DND-41 (cell line): ENCODE results near the gene KAZN.

ENCODE experiments used
- ATAC-seq: fragments of 200-7000 bp; cut with Tn5 transposase; 3 replicates; pipeline ENCODE4 v1.9.1; 2021; ENCODE audit warnings: low read depth; ENCODE audit not compliant: insufficient read depth
- DNase-seq: peaks from one replicate; pipeline ENCODE4 v3.0.0-alpha.2; 2020
- H2AFZ ChIP-seq: 2 replicates; pipeline ENCODE4 v1.6.0; 2012; ENCODE audit warnings: low read depth, low read length
- H3K27ac ChIP-seq: 2 replicates; pipeline ENCODE4 v1.5.1; 2012; ENCODE audit warnings: low read length, inconsistent platforms
- H3K27me3 ChIP-seq: fragments of 200-600 bp; sonication (generic); 2 replicates; pipeline ENCODE4 v1.6.0; 2012; ENCODE audit warnings: low read length, mild to moderate bottlenecking, inconsistent platforms; ENCODE audit not compliant: insufficient read depth, poor library complexity
- H3K36me3 ChIP-seq: 2 replicates; pipeline ENCODE4 v1.5.1; 2012; ENCODE audit warnings: low read length, inconsistent platforms; ENCODE audit not compliant: insufficient read depth
- H3K4me1 ChIP-seq: 2 replicates; pipeline ENCODE4 v1.5.1; 2012; ENCODE audit warnings: mild to moderate bottlenecking, low read length; ENCODE audit not compliant: insufficient read depth
- H3K4me2 ChIP-seq: 2 replicates; pipeline ENCODE4 v1.6.0; 2012; ENCODE audit warnings: mild to moderate bottlenecking, moderate library complexity, low read length, inconsistent platforms; ENCODE audit not compliant: insufficient read depth
- H3K4me3 ChIP-seq, 2 experiments: fragments of 200-600 bp in 1 of 2; shearing (Covaris generic) in 1 of 2; 2 replicates each; pipeline ENCODE4 v1.5.1; 2012 to 2016; ENCODE audit warnings: inconsistent platforms in 2 of 2, low read length in 2 of 2, mild to moderate bottlenecking in 2 of 2, low read depth in 1 of 2, moderate library complexity in 1 of 2
- H3K79me2 ChIP-seq: 2 replicates; pipeline ENCODE4 v1.6.0; 2012; ENCODE audit warnings: low read length, inconsistent platforms; ENCODE audit not compliant: insufficient read depth
- H3K9ac ChIP-seq: 2 replicates; pipeline ENCODE4 v1.6.0; 2012; ENCODE audit warnings: low read depth, mild to moderate bottlenecking, inconsistent platforms, low read length, moderate library complexity
- H3K9me3 ChIP-seq: 2 replicates; pipeline ENCODE4 v1.5.1; 2012; ENCODE audit warnings: low read length, moderate library complexity, mild to moderate bottlenecking, inconsistent platforms; ENCODE audit not compliant: insufficient read depth, severe bottlenecking
- H4K20me1 ChIP-seq: 2 replicates; pipeline ENCODE4 v1.6.0; 2012; ENCODE audit warnings: low read length; ENCODE audit not compliant: insufficient read depth
- CTCF ChIP-seq: IDR thresholded peaks from 2 replicates; pipeline ENCODE4 v1.5.1; 2012; ENCODE audit warnings: borderline replicate concordance, low read length, moderate library complexity, mild to moderate bottlenecking; ENCODE audit not compliant: poor library complexity, severe bottlenecking; ENCODE audit errors: extremely low read depth
- EZH2 ChIP-seq: IDR thresholded peaks from 3 replicates; pipeline ENCODE4 v1.6.1; 2012; ENCODE audit warnings: borderline replicate concordance, low read depth, mild to moderate bottlenecking, moderate library complexity, low read length, inconsistent platforms; ENCODE audit not compliant: severe bottlenecking

Gene KAZN

DNA sequence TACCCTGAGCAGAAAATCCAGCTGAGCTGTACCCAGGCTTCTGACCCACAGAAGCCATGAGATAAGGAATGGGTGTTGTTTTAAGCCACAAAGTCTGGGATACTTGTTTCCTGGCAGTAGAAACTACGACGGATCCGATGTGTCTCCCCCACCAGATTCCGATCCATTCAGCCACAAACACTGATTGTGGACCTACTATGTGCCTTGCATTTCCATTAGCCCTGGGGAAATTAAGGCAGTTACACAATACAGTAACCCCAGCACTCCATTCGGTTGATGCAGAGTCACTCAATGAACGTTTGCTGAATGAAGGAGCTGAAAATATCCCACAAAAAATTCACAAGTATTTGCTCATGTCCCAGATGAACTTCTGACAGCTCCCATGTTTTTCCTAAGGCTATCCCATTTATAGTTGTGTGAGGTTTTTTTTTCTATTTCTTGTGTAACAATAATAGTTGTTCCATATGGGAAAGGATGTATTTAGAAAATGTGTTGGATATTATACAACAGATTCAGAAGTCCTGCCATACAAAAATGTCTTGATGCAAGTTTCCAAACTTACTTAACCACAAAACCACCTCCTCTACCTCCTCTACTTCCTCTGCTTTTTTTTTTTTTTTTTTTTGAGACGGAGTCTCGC lies 29.6 kb upstream of the KAZN start:
- Histone ChIP-seq H3K27ac (no peak overlapping the region), H3K4me2 (no peak overlapping the region), H3K9me3 (peaks cover 16% of the 10 kb centered on the region), H3K79me2 (no peaks in the 10 kb centered on the region), H2AFZ (no peak overlapping the region), H3K27me3 (no peaks in the 10 kb centered on the region), H3K9ac (no peak overlapping the region), H3K4me1 (peaks cover 13% of the 10 kb centered on the region), H3K36me3 (no peaks in the 10 kb centered on the region), H3K4me3 (no peak overlapping the region), H4K20me1 (no peaks in the 10 kb centered on the region)
- TF ChIP-seq CTCF, result no peak
- TF ChIP-seq EZH2, result no peak
- DNase-seq (no peak), ATAC-seq (peak; percentile 68; the same call in 2 of the 3 replicates)

DNA sequence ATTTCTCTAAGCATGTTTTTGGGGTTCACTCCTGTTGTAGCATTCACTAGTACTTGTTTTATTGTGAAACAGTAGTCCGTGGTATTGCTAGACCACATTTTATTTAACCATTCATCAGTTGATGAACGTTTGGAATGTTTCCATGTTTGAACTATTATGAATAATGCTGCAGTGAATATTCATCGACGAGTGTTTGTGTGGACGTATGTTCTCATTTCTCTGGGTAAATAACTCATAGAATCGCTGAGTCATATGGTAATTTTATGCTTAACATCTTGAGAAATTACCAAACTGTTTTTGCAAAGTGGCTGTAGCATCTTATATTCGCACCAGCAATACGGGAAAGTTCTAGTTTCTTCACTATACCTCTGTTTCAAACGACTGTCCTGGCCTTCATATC lies 28.0 kb upstream of the KAZN start:
- ATAC-seq, result no peak
- Histone ChIP-seq H3K79me2 (no peaks in the 10 kb centered on the region), H3K27me3 (no peaks in the 10 kb centered on the region), H3K4me1 (peaks cover 13% of the 10 kb centered on the region), H3K36me3 (no peaks in the 10 kb centered on the region), H2AFZ (no peak overlapping the region), H3K9me3 (peaks cover 23% of the 10 kb centered on the region), H4K20me1 (no peaks in the 10 kb centered on the region), H3K4me2 (no peak overlapping the region), H3K27ac (no peak overlapping the region), H3K9ac (no peak overlapping the region), H3K4me3 (no peak overlapping the region)
- TF ChIP-seq CTCF, result no peak
- no peak for DNase-seq

GRCh38 chr1:14571810-14572767 lies 26.4 kb upstream of the KAZN start:
- H3K9ac ChIP-seq, result no peak overlapping the region
- DNase-seq (peak; percentile 34), ATAC-seq (peak; percentile 65; the same call in 1 of the 3 replicates)
- no peak overlapping the region for H2AFZ ChIP-seq
- no peak overlapping the region for H3K27ac ChIP-seq
- no peak overlapping the region for H3K4me3 ChIP-seq
- H4K20me1 ChIP-seq, result no peaks in the 10 kb centered on the region
- no peak overlapping the region for H3K4me2 ChIP-seq
- H3K79me2 ChIP-seq, result no peaks in the 10 kb centered on the region
- no peaks in the 10 kb centered on the region for H3K27me3 ChIP-seq
- H3K36me3 ChIP-seq, result no peaks in the 10 kb centered on the region
- TF ChIP-seq CTCF (peak; percentile 73), EZH2 (no peak)
- peaks cover 13% of the 10 kb centered on the region for H3K4me1 ChIP-seq
- H3K9me3 ChIP-seq, result peaks cover 17% of the 10 kb centered on the region
